IMR-90 (cell line): ENCODE results near the gene PRELP. TPM values are rescaled to one million over a fixed set of nuclear protein-coding genes. Genes with fewer than 3 reads are reported as not detected.

ENCODE experiments used
- ATAC-seq: fragments of 200-7000 bp; cut with Tn5 transposase; 2 replicates; pipeline ENCODE4 v1.9.1; 2020; ENCODE audit warnings: low read depth, mild to moderate bottlenecking, moderate library complexity
- BruUV-seq: library from RNA; stranded (reverse); fragments of 400-500 nt; replicated peaks from 2 replicates; lab custom pipeline; 2021; lab: Mats Ljungman, UMichigan
- CTCF ChIA-PET: fragments of 300-600 bp; formaldehyde crosslinking; extraction: SDS; loops from one replicate; lab custom pipeline; 2021; ENCODE audit warnings: antibody characterized with exemption; lab: Yijun Ruan, JAX
- POLR2A ChIA-PET: fragments of 300-600 bp; sonication (Branson Sonifier 250); formaldehyde crosslinking; loops from one replicate; lab custom pipeline; 2022; ENCODE audit warnings: antibody characterized with exemption; ENCODE audit not compliant: unreplicated experiment; lab: Charles Lee
- DNase-seq: peaks from one replicate; pipeline ENCODE4 v3.0.0; 2013
- H2AFZ ChIP-seq: replicated peaks from 2 replicates; pipeline ENCODE3; 2013; ENCODE audit warnings: low read length, mild to moderate bottlenecking; ENCODE audit not compliant: poor library complexity
- H2AK5ac ChIP-seq: 2 replicates; pipeline ENCODE4 v1.6.1; 2013; ENCODE audit warnings: low read depth, low read length, inconsistent platforms
- H2AK9ac ChIP-seq: replicated peaks from 2 replicates; pipeline ENCODE3; 2013; ENCODE audit warnings: mild to moderate bottlenecking, low read depth, low read length, moderate library complexity; ENCODE audit not compliant: poor library complexity
- H2BK120ac ChIP-seq: 2 replicates; pipeline ENCODE4 v1.6.1; 2013; ENCODE audit warnings: low read depth, low read length, inconsistent platforms
- H2BK15ac ChIP-seq: 3 replicates; pipeline ENCODE4 v1.6.1; 2013; ENCODE audit warnings: low read depth, low read length, inconsistent platforms
- H2BK20ac ChIP-seq: 2 replicates; pipeline ENCODE4 v1.6.1; 2013; ENCODE audit warnings: low read depth, mild to moderate bottlenecking, inconsistent platforms, low read length, moderate library complexity
- H2BK5ac ChIP-seq: 2 replicates; pipeline ENCODE4 v1.6.1; 2013; ENCODE audit warnings: mild to moderate bottlenecking, low read depth, low read length, inconsistent platforms; ENCODE audit not compliant: poor library complexity, severe bottlenecking
- H3K14ac ChIP-seq: replicated peaks from 2 replicates; pipeline ENCODE4 v1.6.1; 2013; ENCODE audit warnings: low read depth, low read length, inconsistent platforms
- H3K18ac ChIP-seq: 2 replicates; pipeline ENCODE4 v1.6.1; 2013; ENCODE audit warnings: low read depth, low read length, control low read depth
- H3K23ac ChIP-seq: 2 replicates; pipeline ENCODE4 v1.6.1; 2013; ENCODE audit warnings: low read depth, low read length, inconsistent platforms
- H3K27ac ChIP-seq: 2 replicates; pipeline ENCODE4 v1.5.1; 2013; ENCODE audit warnings: mild to moderate bottlenecking, control low read depth, low read length; ENCODE audit not compliant: insufficient read depth
- H3K27me3 ChIP-seq: 2 replicates; pipeline ENCODE4 v1.6.1; 2013; ENCODE audit warnings: low read length; ENCODE audit not compliant: control insufficient read depth, insufficient read depth
- H3K36me3 ChIP-seq: 2 replicates; pipeline ENCODE4 v1.6.1; 2013; ENCODE audit warnings: low read length, mixed read lengths; ENCODE audit not compliant: control insufficient read depth, insufficient read depth
- H3K4ac ChIP-seq: 2 replicates; pipeline ENCODE4 v1.6.1; 2013; ENCODE audit warnings: low read depth, low read length, inconsistent platforms
- H3K4me1 ChIP-seq: 2 replicates; pipeline ENCODE4 v1.6.1; 2013; ENCODE audit warnings: low read length, mixed read lengths; ENCODE audit not compliant: control insufficient read depth, insufficient read depth
- H3K4me2 ChIP-seq: 2 replicates; pipeline ENCODE4 v1.6.1; 2013; ENCODE audit warnings: low read depth, mild to moderate bottlenecking, control low read depth, low read length, moderate library complexity
- H3K4me3 ChIP-seq: 2 replicates; pipeline ENCODE4 v1.5.1; 2013; ENCODE audit warnings: low read depth, mild to moderate bottlenecking, control low read depth, low read length, moderate library complexity; ENCODE audit not compliant: insufficient read depth
- H3K56ac ChIP-seq: 2 replicates; pipeline ENCODE4 v1.6.1; 2013; ENCODE audit warnings: low read length, inconsistent platforms; ENCODE audit not compliant: insufficient read depth; ENCODE audit errors: extremely low read depth
- H3K79me1 ChIP-seq, 2 experiments: 2 replicates each; pipeline ENCODE4 v1.6.1; 2013; ENCODE audit warnings: low read length in 2 of 2, inconsistent platforms in 1 of 2, low read depth in 1 of 2
- H3K9ac ChIP-seq: 2 replicates; pipeline ENCODE4 v1.6.1; 2013; ENCODE audit warnings: low read depth, low read length, control low read depth
- H3K9me1 ChIP-seq: 2 replicates; pipeline ENCODE4 v1.6.1; 2013; ENCODE audit warnings: low read length, inconsistent platforms; ENCODE audit not compliant: insufficient read depth
- H3K9me3 ChIP-seq: 2 replicates; pipeline ENCODE4 v1.6.1; 2013; ENCODE audit warnings: low read length; ENCODE audit not compliant: control insufficient read depth, insufficient read depth
- H4K20me1 ChIP-seq: 2 replicates; pipeline ENCODE4 v1.6.1; 2013; ENCODE audit warnings: low read length, inconsistent platforms; ENCODE audit not compliant: insufficient read depth
- H4K5ac ChIP-seq: 2 replicates; pipeline ENCODE4 v1.6.1; 2013; ENCODE audit warnings: mild to moderate bottlenecking, low read depth, low read length, control low read depth
- H4K8ac ChIP-seq, 2 experiments: 2 replicates each; pipeline ENCODE4 v1.6.1; 2013; ENCODE audit warnings: low read depth in 2 of 2, low read length in 2 of 2, control low read depth in 1 of 2, inconsistent platforms in 1 of 2
- H4K91ac ChIP-seq: 2 replicates; pipeline ENCODE4 v1.6.1; 2013; ENCODE audit warnings: low read depth, low read length, inconsistent platforms; ENCODE audit not compliant: insufficient read depth
- BHLHE40 ChIP-seq: fragments of 150-350 bp; IDR thresholded peaks from 2 replicates; pipeline ENCODE4 v1.6.1; 2016; ENCODE audit warnings: mild to moderate bottlenecking, low read depth, low read length
- CEBPB ChIP-seq: IDR thresholded peaks from 2 replicates; pipeline ENCODE4 v1.6.1; 2012; ENCODE audit warnings: low read depth, low read length, improper control_type of control experiment
- CHD1 ChIP-seq: IDR thresholded peaks from 2 replicates; pipeline ENCODE4 v1.6.1; 2012; ENCODE audit warnings: low read depth, low read length, improper control_type of control experiment
- MAFK ChIP-seq: IDR thresholded peaks from 2 replicates; pipeline ENCODE4 v1.6.1; 2012; ENCODE audit warnings: low read depth, low read length, improper control_type of control experiment
- MAZ ChIP-seq: IDR thresholded peaks from 2 replicates; pipeline ENCODE4 v1.6.1; 2012; ENCODE audit warnings: low read depth, mild to moderate bottlenecking, low read length, improper control_type of control experiment, moderate library complexity, borderline replicate concordance
- MXI1 ChIP-seq: IDR thresholded peaks from 2 replicates; pipeline ENCODE4 v1.6.1; 2012; ENCODE audit warnings: low read depth, mild to moderate bottlenecking, low read length, moderate library complexity, borderline replicate concordance
- NFE2L2 ChIP-seq: fragments of 150-350 bp; IDR thresholded peaks from 2 replicates; pipeline ENCODE4 v1.6.1; 2016; ENCODE audit warnings: low read depth, mild to moderate bottlenecking, low read length
- POLR2A ChIP-seq: IDR thresholded peaks from 2 replicates; pipeline ENCODE4 v1.6.1; 2012; ENCODE audit warnings: mild to moderate bottlenecking, low read depth, low read length
- RAD21 ChIP-seq: IDR thresholded peaks from 2 replicates; pipeline ENCODE4 v1.6.1; 2012; ENCODE audit warnings: low read length, improper control_type of control experiment
- RCOR1 ChIP-seq: IDR thresholded peaks from 2 replicates; pipeline ENCODE4 v1.6.1; 2012; ENCODE audit warnings: mild to moderate bottlenecking, low read length, improper control_type of control experiment; ENCODE audit not compliant: insufficient replicate concordance
- RFX5 ChIP-seq: IDR thresholded peaks from 2 replicates; pipeline ENCODE4 v1.8.0; 2012; ENCODE audit warnings: low read depth, mild to moderate bottlenecking, low read length, moderate library complexity
- WGBS, 2 experiments: methylation state at CpG; one replicate each; pipeline versions ENCODE4 v1.1.5 to v1.1.7; 2013; ENCODE audit warnings: missing lambda C conversion rate in 2 of 2; ENCODE audit not compliant: insufficient read length in 1 of 2; ENCODE audit errors: extremely low coverage in 2 of 2; 5-methylcytosine and 5-hydroxymethylcytosine counted together
- dilution Hi-C: fragments of 300-500 bp; cut with HindIII; formaldehyde crosslinking; loops from one replicate; pipeline ENCODE4 v1.14.3; 2018; ENCODE audit warnings: low sequenced_read_pairs; ENCODE audit not compliant: unreplicated experiment
- in situ Hi-C: fragments of 300-500 bp; cut with MboI; formaldehyde crosslinking; loops from 3 replicates; pipeline ENCODE4 v1.14.3; 2019; ENCODE audit warnings: low sequenced_read_pairs, inconsistent platforms, mixed read lengths
- intact Hi-C: fragments of 100-400 bp; cut with micrococcal nuclease; formaldehyde crosslinking; loops from 2 replicates; pipeline ENCODE4 v1.10.0; 2022
- polyA plus RNA-seq, 3 experiments: library from polyadenylated mRNA; depleted of rRNA; stranded (reverse); fragments of >200 nt; gene quantifications; 2 replicates each; pipeline ENCODE4 v1.2.3, GENCODE V29; 2012; ENCODE audit warnings: low replicate concordance in 1 of 3
- total RNA-seq: library from RNA; depleted of rRNA; stranded (reverse); fragments of >200 nt; gene quantifications from 2 replicates; pipeline ENCODE4 v1.2.3, GENCODE V29; 2012
- TF ChIP-seq, protein P1 (sequence below): fragments of 150-350 bp; IDR thresholded peaks from 2 replicates; pipeline ENCODE4 v1.6.1; 2016; ENCODE audit warnings: low read depth, mild to moderate bottlenecking, low read length, moderate library complexity, borderline replicate concordance
- TF ChIP-seq, protein P2 (sequence below): conservative IDR thresholded peaks from 2 replicates; pipeline ENCODE4 v1.5.1; 2012; ENCODE audit warnings: mild to moderate bottlenecking, low read depth, low read length, improper control_type of control experiment

PRELP gene
- total and polyA plus RNA-seq, 2 of the 4 experiments (the other 2 are of a cell fraction) = 0.56 TPM; not detected in 1

DNA sequence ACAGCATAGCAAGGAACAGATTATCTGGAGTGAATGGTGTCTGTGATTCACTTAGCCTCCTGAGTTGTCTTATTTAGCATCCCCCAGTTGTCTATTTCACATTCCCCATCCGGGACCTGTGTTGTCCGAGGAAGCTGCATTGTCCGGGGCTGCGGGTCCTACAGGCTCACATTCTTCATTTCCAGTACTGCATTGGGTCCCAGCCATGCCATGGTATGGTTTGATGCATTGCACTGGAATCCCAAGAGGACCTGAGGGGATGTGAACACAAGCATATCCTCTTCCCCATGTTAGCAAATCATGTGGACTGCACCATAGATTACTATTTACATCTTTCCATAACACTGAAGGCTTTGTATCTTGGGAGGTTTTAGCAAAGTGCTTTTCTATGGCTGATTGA, 48.2 kb upstream of the PRELP start:
- H2AFZ ChIP-seq = no peak overlapping the region
- H3K27me3 ChIP-seq = peaks cover 57% of the 10 kb centered on the region
- no peak overlapping the region for H3K27ac ChIP-seq
- H3K56ac ChIP-seq = no peak overlapping the region
- H4K8ac ChIP-seq = no peak overlapping the region
- in situ Hi-C loops (no loop called here), dilution Hi-C loops (no loop called here), intact Hi-C loops (no loop called here)
- no peaks in the 10 kb centered on the region for H3K36me3 ChIP-seq
- no peak overlapping the region for H3K9ac ChIP-seq
- no peak overlapping the region for H2BK20ac ChIP-seq
- ChIA-PET CTCF (interaction anchor here (0.6 kb wide), 1 partner anchor 235 kb away, joined by 3 read pairs; no protein-coding TSS in a partner anchor), POLR2A (no interaction called here)
- no peak overlapping the region for H4K91ac ChIP-seq
- no peak overlapping the region for H3K14ac ChIP-seq
- no peak overlapping the region for H4K5ac ChIP-seq
- no peak overlapping the region for H2AK5ac ChIP-seq
- no CpG with 5 or more reads among the region's 4 CpGs for WGBS, 2 experiments
- TF ChIP-seq MXI1 (no peak), MAZ (no peak), CHD1 (no peak), NFE2L2 (no peak), POLR2A (no peak), RAD21 (no peak), MAFK (no peak), BHLHE40 (no peak), CEBPB (no peak), RCOR1 (no peak), RFX5 (no peak)
- TF ChIP-seq, protein P1, sequence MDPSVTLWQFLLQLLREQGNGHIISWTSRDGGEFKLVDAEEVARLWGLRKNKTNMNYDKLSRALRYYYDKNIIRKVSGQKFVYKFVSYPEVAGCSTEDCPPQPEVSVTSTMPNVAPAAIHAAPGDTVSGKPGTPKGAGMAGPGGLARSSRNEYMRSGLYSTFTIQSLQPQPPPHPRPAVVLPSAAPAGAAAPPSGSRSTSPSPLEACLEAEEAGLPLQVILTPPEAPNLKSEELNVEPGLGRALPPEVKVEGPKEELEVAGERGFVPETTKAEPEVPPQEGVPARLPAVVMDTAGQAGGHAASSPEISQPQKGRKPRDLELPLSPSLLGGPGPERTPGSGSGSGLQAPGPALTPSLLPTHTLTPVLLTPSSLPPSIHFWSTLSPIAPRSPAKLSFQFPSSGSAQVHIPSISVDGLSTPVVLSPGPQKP = no peak
- TF ChIP-seq, protein P2, sequence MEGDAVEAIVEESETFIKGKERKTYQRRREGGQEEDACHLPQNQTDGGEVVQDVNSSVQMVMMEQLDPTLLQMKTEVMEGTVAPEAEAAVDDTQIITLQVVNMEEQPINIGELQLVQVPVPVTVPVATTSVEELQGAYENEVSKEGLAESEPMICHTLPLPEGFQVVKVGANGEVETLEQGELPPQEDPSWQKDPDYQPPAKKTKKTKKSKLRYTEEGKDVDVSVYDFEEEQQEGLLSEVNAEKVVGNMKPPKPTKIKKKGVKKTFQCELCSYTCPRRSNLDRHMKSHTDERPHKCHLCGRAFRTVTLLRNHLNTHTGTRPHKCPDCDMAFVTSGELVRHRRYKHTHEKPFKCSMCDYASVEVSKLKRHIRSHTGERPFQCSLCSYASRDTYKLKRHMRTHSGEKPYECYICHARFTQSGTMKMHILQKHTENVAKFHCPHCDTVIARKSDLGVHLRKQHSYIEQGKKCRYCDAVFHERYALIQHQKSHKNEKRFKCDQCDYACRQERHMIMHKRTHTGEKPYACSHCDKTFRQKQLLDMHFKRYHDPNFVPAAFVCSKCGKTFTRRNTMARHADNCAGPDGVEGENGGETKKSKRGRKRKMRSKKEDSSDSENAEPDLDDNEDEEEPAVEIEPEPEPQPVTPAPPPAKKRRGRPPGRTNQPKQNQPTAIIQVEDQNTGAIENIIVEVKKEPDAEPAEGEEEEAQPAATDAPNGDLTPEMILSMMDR = no peak
- H2BK15ac ChIP-seq = no peak overlapping the region
- H2BK5ac ChIP-seq = no peak overlapping the region
- no TSS peak for BruUV-seq
- H3K4ac ChIP-seq = no peak overlapping the region
- H3K9me3 ChIP-seq = no peaks in the 10 kb centered on the region
- H3K4me2 ChIP-seq = no peak overlapping the region
- H3K4me1 ChIP-seq = peaks cover 11% of the 10 kb centered on the region; the same call in 1 of the 2 replicates
- no peak overlapping the region for H3K23ac ChIP-seq
- H3K79me1 ChIP-seq = no peaks in the 10 kb centered on the region
- DNase-seq (no peak), ATAC-seq (no peak)
- H3K4me3 ChIP-seq = no peak overlapping the region
- no peak overlapping the region for H2BK120ac ChIP-seq
- H2AK9ac ChIP-seq = no peak overlapping the region
- H4K20me1 ChIP-seq = peaks cover 7% of the 10 kb centered on the region
- H3K18ac ChIP-seq = no peak overlapping the region
- H3K9me1 ChIP-seq = peaks cover 4% of the 10 kb centered on the region; the same call in 1 of the 2 replicates
